Dermis blood vessel endothelial cell (primary cell): ENCODE data around the gene PPP1R3A. TPM values are rescaled to one million over a fixed set of nuclear protein-coding genes. Genes with fewer than 3 reads are reported as not detected.

Experiments
- DNase-seq: peaks from one replicate; pipeline ENCODE4 v3.0.0; 2010
- total RNA-seq: library from RNA; depleted of rRNA; stranded (reverse); fragments of >200 nt; gene quantifications from 2 replicates; pipeline ENCODE4 v1.2.3, GENCODE V29; 2014

Gene PPP1R3A
- total RNA-seq, 1 donor from 2014 or later = not detected

DNA sequence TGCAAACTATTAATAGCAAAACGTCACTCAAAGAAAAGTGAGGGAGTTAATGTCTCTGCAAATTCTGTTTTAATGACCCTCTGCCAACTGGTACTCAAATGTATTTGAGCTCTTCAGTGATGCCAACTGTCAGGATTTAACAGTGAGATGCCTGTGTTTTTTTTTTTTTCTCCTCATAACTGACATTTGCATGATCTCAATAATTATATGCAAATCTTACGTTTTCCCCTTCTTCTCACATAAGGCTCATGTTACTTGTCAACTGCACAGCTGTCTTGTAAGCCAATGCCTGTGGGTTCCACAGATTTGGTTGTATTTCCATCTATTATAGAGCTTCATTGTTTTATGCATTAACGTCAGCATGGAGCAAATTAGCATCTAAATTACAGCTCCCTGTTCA lies 38.2 kb downstream of the PPP1R3A start:
- no peak for DNase-seq

DNA sequence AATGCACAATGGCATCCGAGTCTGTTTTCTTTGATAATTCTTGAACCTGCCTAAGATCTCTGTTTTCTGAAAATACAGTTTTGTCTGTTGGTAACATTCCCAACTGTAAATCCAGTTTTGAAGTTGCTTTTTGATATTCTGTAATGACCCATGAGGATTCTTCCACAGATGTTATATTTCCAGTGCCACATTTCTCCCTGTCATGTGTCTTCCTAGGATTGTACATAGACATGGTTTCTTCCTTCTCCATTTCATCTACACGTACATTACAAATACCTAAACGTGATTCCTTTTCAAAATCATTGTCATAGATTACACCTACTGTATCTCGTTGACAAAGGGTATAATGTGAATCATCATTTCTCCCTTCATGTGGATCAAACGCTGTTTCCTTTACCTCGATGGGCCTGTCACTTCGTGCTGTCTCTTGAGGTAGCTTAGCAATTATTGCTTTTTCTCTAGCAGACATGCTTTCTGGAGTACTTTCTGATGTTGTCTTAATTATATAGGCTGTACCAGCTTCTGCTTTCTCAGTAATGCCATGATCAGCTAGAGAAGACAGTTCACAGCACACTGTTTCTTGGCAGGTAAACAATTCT lies 40.3 kb downstream of the PPP1R3A start:
- DNase-seq = no peak

DNA sequence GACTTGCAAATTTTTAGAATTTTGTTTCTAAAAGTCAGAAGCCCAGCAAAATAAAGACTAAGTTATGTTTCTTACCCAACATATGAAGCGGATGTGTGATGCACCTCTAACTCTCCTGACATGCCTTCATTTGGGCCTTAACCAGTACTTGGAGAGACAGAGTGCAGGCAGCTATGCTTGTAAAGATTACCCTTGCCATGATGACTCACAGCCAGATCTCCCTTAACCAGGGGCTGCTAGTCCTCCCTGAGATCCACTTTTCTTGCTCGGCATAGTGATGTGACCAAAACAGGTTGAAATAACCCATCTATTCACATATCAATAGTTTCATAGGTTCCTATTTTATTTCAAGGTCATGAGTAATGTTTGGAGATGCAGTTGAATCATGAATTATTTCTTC lies 43.6 kb downstream of the PPP1R3A start:
- DNase-seq = no peak

DNA sequence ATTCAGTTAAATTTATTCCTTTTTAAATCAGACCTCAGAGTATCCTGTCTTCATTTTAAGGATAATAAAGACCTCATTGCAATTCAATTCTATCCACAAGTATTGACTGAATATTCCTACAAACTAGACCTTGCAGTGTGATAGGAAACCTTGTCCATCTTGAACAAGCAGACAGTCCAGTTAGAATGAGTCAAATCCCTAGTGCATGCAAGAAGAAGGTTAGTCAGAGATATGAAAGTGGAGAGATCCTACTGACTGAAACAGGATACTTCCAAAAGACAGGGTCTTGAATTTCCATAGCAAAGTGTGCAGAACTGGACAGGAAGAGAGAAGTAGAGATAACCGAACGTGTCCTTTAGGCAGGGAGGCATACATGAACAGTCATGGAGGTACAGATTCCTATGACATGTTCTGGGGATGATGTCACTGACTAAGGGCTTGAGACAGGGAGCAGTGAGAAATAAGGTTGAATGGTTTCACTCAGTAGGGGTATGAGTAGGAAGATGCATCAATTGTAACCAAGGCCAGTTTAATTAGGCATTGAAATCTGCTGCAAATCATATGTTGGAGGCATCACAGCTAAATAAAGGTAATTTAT lies 45.2 kb downstream of the PPP1R3A start:
- DNase-seq = no peak

DNA sequence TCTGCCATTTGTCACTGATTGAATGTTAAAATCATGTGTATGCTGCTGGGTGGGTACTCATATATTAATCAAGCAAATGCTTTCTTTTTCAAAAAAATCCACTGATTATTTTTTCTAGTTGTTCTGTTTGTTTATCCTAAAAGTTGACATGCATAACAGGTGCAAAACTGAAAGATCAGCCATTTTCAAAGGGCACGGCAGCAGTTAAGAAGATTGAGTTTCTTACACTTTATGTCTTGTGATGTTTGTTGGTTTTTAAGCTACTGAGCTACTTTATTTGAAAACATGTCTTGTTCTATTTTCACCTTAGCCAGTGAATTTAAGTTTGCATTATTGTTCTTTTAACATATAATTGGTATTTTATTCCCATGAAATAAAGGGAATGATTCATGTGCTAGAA lies 45.8 kb downstream of the PPP1R3A start:
- no peak for DNase-seq

DNA sequence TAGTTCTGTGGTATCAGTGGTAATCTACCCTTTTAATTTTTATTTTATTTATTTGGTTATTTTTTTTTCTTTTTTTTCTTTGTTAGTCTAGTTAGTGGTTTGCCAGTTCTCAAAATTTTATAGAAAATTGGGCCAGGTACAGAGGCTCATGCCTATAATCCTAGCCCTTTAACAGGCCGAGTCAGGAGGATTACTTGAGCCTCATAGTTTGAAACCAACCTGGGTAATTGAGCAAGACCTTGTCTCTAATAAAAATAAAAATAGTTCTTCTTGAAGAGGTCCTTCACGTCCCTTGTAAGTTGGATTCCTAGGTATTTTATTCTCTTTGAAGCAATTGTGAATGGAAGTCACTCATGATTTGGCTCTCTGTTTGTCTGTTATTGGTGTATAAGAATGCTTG lies 51.5 kb downstream of the PPP1R3A start:
- DNase-seq = no peak

DNA sequence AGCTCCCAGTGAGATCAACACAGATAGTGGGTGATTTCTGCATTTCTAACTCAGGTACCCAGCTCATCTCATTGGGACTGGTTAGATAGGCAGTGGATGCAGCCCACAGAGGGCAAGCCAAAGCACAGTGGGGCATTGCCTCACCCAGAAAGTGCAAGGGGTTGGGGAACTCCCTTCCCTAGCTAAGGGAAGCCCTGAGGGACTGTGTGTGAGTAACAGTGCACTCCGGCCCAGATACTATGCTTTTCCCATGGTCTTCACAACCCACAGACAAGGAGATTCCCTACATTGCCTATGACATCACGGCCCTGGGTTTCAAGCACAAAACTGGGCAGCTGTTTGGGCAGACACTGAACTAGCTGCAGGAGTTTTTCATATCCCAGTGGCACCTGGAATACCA lies 62.8 kb downstream of the PPP1R3A start:
- no peak for DNase-seq

DNA sequence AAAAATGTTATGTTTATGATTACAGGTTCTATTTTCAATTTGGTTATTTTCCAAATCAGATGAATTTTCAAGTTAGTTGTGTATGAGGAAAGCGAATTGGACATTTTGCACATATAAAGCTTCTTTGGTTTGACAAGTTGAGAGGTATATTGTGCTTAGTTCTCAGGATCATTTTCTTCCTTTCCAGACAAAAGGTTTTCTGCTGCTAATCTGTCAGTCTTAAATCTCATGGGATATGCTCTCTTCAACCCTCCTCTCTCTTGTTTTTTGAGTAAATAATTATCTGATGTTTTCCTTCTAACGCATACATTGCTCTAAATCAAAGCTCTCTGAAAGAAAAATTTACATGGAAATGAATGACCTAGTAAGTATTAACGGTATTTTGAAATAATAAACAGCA lies 77.9 kb downstream of the PPP1R3A start:
- no peak for DNase-seq

DNA sequence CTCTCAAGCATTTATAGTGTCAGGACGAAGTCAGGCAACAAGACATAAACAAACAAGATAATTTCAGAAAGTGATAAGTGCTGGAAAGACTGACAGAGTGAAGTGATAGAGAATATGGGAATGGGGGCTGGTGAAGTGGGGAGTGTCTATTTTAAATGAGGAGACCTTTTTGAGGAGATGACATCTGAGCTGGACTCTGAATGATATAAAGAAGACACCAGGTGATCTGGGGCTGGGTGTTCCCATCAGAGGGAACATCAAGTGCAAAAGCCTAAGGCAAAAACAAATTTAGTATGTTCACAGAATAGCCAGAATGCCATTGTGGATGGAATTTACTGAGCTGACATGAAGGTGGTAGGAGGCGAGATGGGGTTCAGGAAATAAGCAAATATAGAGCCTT lies 83.4 kb downstream of the PPP1R3A start:
- DNase-seq = no peak

DNA sequence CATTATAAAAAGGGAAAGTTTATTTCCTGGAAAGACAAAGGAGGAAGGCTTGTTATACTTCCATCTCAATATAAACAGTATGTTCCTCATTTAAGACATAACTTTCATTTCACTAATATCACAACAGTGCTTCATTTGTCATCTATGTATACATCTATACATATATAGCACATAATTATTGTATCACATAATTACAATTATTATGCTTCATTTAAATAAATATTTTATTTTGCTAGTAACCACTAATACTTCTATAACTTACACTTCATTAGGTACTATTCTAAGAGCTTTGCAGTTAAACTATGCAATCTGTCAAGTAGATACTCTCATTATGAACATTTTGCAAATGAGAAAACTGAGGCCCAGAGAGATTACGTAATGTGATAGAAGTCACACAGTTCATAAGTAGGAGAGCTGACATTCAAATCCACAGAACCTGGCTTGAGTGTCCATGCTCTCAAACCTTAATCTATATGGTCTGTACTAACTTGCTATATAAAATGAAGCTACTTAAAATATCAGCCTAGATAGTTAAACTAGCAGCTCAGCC lies 86.5 kb downstream of the PPP1R3A start:
- DNase-seq = no peak

DNA sequence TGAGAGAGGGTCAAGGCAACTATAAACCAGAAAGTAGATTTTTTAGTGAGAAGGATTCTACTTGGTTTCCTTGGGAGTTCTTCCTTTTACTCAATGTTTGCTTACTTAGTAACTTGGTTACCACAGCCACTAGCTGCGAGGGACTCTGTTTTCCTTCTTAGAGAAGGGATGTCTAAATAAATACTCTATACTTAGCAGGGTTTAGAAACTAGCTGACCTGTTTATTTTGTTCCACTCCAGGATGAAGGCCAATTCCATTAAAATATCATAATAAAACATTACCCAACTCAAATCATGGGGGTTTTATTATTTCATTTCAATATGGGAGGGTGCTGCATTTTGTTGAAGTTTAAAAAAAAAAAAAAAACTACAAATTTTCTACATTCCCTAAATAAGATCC lies 87.3 kb downstream of the PPP1R3A start:
- no peak for DNase-seq

DNA sequence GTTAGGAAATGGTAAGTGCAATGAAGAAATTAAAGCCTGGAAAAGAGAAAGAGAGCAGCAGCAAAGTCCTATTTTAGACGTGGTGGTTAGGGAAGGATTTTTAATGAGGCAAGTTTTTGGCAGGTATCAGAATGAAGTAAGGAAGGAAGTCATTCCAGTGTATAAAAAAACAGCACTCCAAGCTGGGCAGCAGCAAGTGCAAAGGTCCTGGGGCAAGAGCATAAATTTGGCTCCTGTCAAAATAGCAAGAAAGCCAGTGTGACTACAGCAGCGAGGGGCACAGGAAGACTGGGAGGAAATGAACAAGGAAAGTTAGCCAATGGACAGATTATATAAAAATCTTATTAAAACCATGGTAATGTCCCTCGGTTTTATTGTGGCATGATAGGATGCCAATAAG lies 90.2 kb downstream of the PPP1R3A start:
- DNase-seq = peak; percentile 4
